Liver (tissue), 9 donors: ENCODE measurements around the gene ACTC1. TPM values are rescaled to one million over a fixed set of nuclear protein-coding genes. Genes with fewer than 3 reads are reported as not detected.

ENCODE experiments used
- DNase-seq: peaks from one replicate; pipeline ENCODE4 v3.0.0-alpha.2; 2017; ENCODE audit warnings: low spot score
- H3K27ac ChIP-seq, 2 donors: one replicate each; pipeline ENCODE4 v1.7.0; 2013; ENCODE audit warnings: inconsistent platforms in 2 of 2, low read length in 2 of 2, control low read depth in 1 of 2, low read depth in 1 of 2, mild to moderate bottlenecking in 1 of 2
- H3K27me3 ChIP-seq, 4 donors: one replicate each; pipeline versions ENCODE4 v1.6.1 to v1.7.0; 2013; ENCODE audit warnings: low read length in 3 of 4, inconsistent platforms in 1 of 4, mild to moderate bottlenecking in 1 of 4, moderate library complexity in 1 of 4; ENCODE audit not compliant: control insufficient read depth in 4 of 4, insufficient read depth in 4 of 4
- H3K36me3 ChIP-seq, 4 donors: one replicate each; pipeline versions ENCODE4 v1.6.1 to v1.7.0; 2013; ENCODE audit warnings: low read length in 3 of 4, mild to moderate bottlenecking in 3 of 4, low read depth in 1 of 4, moderate library complexity in 1 of 4; ENCODE audit not compliant: control insufficient read depth in 4 of 4, insufficient read depth in 3 of 4
- H3K4me1 ChIP-seq, 4 donors: one replicate each; pipeline versions ENCODE4 v1.6.1 to v1.7.0; 2013; ENCODE audit warnings: low read length in 3 of 4, mild to moderate bottlenecking in 3 of 4, moderate library complexity in 1 of 4; ENCODE audit not compliant: control insufficient read depth in 4 of 4, insufficient read depth in 4 of 4
- H3K4me3 ChIP-seq, 3 donors: one replicate each; pipeline versions ENCODE4 v1.6.1 to v1.7.0; 2013; ENCODE audit warnings: low read length in 3 of 3, control low read depth in 1 of 3, low read depth in 1 of 3, mild to moderate bottlenecking in 1 of 3
- H3K9ac ChIP-seq, 2 donors: one replicate each; pipeline ENCODE4 v1.7.0; 2013; ENCODE audit warnings: low read length in 2 of 2, mild to moderate bottlenecking in 2 of 2, moderate library complexity in 2 of 2, control low read depth in 1 of 2, low read depth in 1 of 2
- H3K9me3 ChIP-seq, 4 donors: one replicate each; pipeline versions ENCODE4 v1.6.1 to v1.7.0; 2013; ENCODE audit warnings: low read length in 3 of 4; ENCODE audit not compliant: control insufficient read depth in 4 of 4
- ATF3 ChIP-seq: IDR thresholded peaks from 2 replicates; pipeline ENCODE4 v1.6.1; 2016; ENCODE audit warnings: antibody characterized with exemption
- CTCF ChIP-seq: fragments of 150-350 bp; IDR thresholded peaks from 2 replicates; pipeline ENCODE4 v1.5.1; 2017; ENCODE audit warnings: improper control_type of control experiment, low read depth, low read length; ENCODE audit not compliant: missing input control
- EGR1 ChIP-seq, 2 donors: IDR thresholded peaks; 2 replicates each; pipeline ENCODE4 v1.6.1; 2016 to 2018; ENCODE audit warnings: antibody characterized with exemption in 2 of 2, low read depth in 2 of 2
- FOXA2 ChIP-seq: IDR thresholded peaks from 2 replicates; pipeline ENCODE4 v1.6.1; 2016; ENCODE audit warnings: antibody characterized with exemption
- GABPA ChIP-seq, 2 donors: IDR thresholded peaks in 1 of 2; conservative IDR thresholded peaks in 1 of 2; 2 replicates each; pipeline ENCODE4 v1.6.1; 2016; ENCODE audit warnings: antibody characterized with exemption in 2 of 2, mild to moderate bottlenecking in 1 of 2, moderate library complexity in 1 of 2
- HNF4A ChIP-seq, 2 donors: conservative IDR thresholded peaks; 2 replicates each; pipeline ENCODE4 v1.6.1; 2016; ENCODE audit warnings: antibody characterized with exemption in 2 of 2, mild to moderate bottlenecking in 2 of 2
- MAX ChIP-seq: IDR thresholded peaks from 2 replicates; pipeline ENCODE4 v1.6.1; 2016; ENCODE audit warnings: antibody characterized with exemption
- NR2F2 ChIP-seq: IDR thresholded peaks from 2 replicates; pipeline ENCODE4 v1.6.1; 2016; ENCODE audit warnings: antibody characterized with exemption
- REST ChIP-seq: IDR thresholded peaks from 2 replicates; pipeline ENCODE4 v1.6.1; 2016; ENCODE audit warnings: antibody characterized with exemption, mild to moderate bottlenecking
- RXRA ChIP-seq, 2 donors: IDR thresholded peaks; 2 replicates each; pipeline ENCODE4 v1.6.1; 2017 to 2018; ENCODE audit warnings: antibody characterized with exemption in 2 of 2, mild to moderate bottlenecking in 1 of 2
- TAF1 ChIP-seq: conservative IDR thresholded peaks from 2 replicates; pipeline ENCODE4 v1.6.1; 2016; ENCODE audit warnings: antibody characterized with exemption, mild to moderate bottlenecking
- YY1 ChIP-seq: IDR thresholded peaks from 2 replicates; pipeline ENCODE4 v1.6.1; 2016; ENCODE audit warnings: antibody characterized with exemption, mild to moderate bottlenecking
- ZBTB33 ChIP-seq: IDR thresholded peaks from 2 replicates; pipeline ENCODE4 v1.6.1; 2016; ENCODE audit warnings: antibody characterized with exemption
- WGBS: extraction: QIAGEN DNeasy Blood & Tissue Kit; methylation state at CpG from one replicate; pipeline ENCODE4 v1.1.7; 2013; 5-methylcytosine and 5-hydroxymethylcytosine counted together
- polyA plus RNA-seq, 2 donors: library from polyadenylated mRNA; stranded (reverse) in 1 of 2; unstranded in 1 of 2; fragments of 200-250 nt in 1 of 2; fragments of >200 nt in 1 of 2; fragmentation: Nextera tagmentation in 1 of 2; extraction: Ambion mirVana in 1 of 2; gene quantifications; one replicate each; pipeline versions ENCODE4 v1.2.1 to v1.2.3, GENCODE V29; 2013 to 2015
- total RNA-seq, 2 donors: library from RNA; depleted of rRNA; stranded (reverse); fragments of >200 nt; gene quantifications; one replicate each; pipeline ENCODE4 v1.2.3, GENCODE V29; 2014
- donor health status: healthy.
- donor health status: healthy.
- donor health status: healthy.
- donor health status: healthy.
- donor health status: healthy.

Gene ACTC1
- total and polyA plus RNA-seq, 4 donors, result 0.08 to 0.89 TPM; not detected in 2

- TF ChIP-seq MAX (no peak), GABPA (IDR thresholded peaks at IDR 0.05 in 1 of 2, conservative IDR thresholded peaks at IDR 0.05 in 1 of 2) (no peak), HNF4A (conservative IDR thresholded peaks at IDR 0.05) (no peak), NR2F2 (no peak), EGR1 (IDR thresholded peaks at IDR 0.05; ENCODE audit: low read depth in 2 of 2) (no peak), RXRA (IDR thresholded peaks at IDR 0.05) (no peak)
Observed at GRCh38 chr15:34818526-34818925, 23.2 kb upstream of the ACTC1 start (continued).

GRCh38 chr15:34815836-34816235 lies 20.5 kb upstream of the ACTC1 start:
- 60% methylated on average over 1 of the region's 1 CpG for WGBS
- no peak for TF ChIP-seq CTCF
- TF ChIP-seq YY1, result no peak
- no peak for TF ChIP-seq GABPA (IDR thresholded peaks at IDR 0.05 in 1 of 2, conservative IDR thresholded peaks at IDR 0.05 in 1 of 2)
- TF ChIP-seq HNF4A (conservative IDR thresholded peaks at IDR 0.05), result no peak
- no peak for TF ChIP-seq NR2F2
- no peak for TF ChIP-seq RXRA (IDR thresholded peaks at IDR 0.05)
- TF ChIP-seq ATF3, result no peak
- TF ChIP-seq EGR1 (IDR thresholded peaks at IDR 0.05; ENCODE audit: low read depth in 2 of 2), result no peak
- no peak for TF ChIP-seq TAF1
- no peak for TF ChIP-seq FOXA2
- no peak for TF ChIP-seq MAX
- no peak for TF ChIP-seq REST
- no peak for TF ChIP-seq ZBTB33
- no peak overlapping the region for H3K4me3 ChIP-seq

More at GRCh38 chr15:34815836-34816235, 20.5 kb upstream of the ACTC1 start:
- Histone ChIP-seq H3K9me3 (no peaks in the 10 kb centered on the region), H3K4me1 (no peaks in the 10 kb centered on the region), H3K36me3 (no peaks in the 10 kb centered on the region), H3K27me3 (no peaks in the 10 kb centered on the region), H3K27ac (no peak overlapping the region), H3K9ac (no peak overlapping the region)
- DNase-seq, result no peak
